ENCODE data around the gene HDAC4.

The HDAC4 gene

DNA sequence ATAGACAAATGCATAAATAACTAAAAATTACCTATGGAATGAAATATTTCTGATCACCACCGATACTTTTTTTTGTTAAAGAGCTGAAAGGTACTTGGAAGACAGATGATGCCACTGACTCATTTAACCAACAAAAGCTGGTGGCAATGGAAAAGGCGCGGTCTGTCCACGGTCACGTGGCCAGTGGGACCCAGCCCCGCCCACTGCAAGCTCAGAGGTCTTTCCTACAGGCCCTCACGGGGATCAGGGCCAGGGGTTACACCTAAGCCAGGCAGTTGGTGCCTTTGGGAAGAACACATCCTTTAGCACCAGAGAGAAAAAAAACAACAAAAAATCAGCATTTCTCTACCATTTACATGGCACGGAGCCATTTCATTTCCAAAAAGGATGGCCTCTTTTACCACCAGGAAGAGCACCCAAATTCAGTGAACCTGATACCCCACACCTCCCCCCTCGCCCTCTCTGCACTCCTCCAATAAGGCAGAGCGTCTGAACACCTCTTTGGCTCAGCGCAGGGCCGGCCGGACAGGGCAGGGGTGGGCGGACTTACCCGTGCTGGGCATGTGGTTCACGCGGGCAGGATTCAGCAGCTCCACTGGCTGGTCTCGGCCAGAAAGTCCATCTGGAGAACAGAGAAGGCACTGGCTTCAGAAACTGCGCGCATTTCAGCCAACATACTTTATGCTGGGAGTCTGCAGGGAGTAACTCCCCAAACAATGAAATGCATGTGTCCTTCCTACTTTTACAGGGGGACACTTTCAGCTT is 164.6 kb downstream of the HDAC4 start:
- Histone ChIP-seq H3K4me3 (replicated peaks; ENCODE audit: insufficient read depth, low read length) (peak overlapping the region; percentile 19), H3K27ac (replicated peaks) (peak overlapping the region; percentile 94), H3K27me3 (ENCODE audit: insufficient read depth, poor library complexity, severe bottlenecking) (no peaks in the 10 kb centered on the region)
- TF ChIP-seq, protein P1, sequence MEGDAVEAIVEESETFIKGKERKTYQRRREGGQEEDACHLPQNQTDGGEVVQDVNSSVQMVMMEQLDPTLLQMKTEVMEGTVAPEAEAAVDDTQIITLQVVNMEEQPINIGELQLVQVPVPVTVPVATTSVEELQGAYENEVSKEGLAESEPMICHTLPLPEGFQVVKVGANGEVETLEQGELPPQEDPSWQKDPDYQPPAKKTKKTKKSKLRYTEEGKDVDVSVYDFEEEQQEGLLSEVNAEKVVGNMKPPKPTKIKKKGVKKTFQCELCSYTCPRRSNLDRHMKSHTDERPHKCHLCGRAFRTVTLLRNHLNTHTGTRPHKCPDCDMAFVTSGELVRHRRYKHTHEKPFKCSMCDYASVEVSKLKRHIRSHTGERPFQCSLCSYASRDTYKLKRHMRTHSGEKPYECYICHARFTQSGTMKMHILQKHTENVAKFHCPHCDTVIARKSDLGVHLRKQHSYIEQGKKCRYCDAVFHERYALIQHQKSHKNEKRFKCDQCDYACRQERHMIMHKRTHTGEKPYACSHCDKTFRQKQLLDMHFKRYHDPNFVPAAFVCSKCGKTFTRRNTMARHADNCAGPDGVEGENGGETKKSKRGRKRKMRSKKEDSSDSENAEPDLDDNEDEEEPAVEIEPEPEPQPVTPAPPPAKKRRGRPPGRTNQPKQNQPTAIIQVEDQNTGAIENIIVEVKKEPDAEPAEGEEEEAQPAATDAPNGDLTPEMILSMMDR (IDR thresholded peaks at IDR 0.05; ENCODE audit: insufficient read depth, low read length): no peak
- TF ChIP-seq POLR2AphosphoS5 (IDR thresholded peaks at IDR 0.05; ENCODE audit: low read depth) (no peak), SPI1 (IDR thresholded peaks at IDR 0.05; ENCODE audit: borderline replicate concordance, low read depth) (no peak), GABPA (IDR thresholded peaks at IDR 0.05; ENCODE audit: low read depth) (no peak)
- TF ChIP-seq, protein P2, sequence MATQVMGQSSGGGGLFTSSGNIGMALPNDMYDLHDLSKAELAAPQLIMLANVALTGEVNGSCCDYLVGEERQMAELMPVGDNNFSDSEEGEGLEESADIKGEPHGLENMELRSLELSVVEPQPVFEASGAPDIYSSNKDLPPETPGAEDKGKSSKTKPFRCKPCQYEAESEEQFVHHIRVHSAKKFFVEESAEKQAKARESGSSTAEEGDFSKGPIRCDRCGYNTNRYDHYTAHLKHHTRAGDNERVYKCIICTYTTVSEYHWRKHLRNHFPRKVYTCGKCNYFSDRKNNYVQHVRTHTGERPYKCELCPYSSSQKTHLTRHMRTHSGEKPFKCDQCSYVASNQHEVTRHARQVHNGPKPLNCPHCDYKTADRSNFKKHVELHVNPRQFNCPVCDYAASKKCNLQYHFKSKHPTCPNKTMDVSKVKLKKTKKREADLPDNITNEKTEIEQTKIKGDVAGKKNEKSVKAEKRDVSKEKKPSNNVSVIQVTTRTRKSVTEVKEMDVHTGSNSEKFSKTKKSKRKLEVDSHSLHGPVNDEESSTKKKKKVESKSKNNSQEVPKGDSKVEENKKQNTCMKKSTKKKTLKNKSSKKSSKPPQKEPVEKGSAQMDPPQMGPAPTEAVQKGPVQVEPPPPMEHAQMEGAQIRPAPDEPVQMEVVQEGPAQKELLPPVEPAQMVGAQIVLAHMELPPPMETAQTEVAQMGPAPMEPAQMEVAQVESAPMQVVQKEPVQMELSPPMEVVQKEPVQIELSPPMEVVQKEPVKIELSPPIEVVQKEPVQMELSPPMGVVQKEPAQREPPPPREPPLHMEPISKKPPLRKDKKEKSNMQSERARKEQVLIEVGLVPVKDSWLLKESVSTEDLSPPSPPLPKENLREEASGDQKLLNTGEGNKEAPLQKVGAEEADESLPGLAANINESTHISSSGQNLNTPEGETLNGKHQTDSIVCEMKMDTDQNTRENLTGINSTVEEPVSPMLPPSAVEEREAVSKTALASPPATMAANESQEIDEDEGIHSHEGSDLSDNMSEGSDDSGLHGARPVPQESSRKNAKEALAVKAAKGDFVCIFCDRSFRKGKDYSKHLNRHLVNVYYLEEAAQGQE (IDR thresholded peaks at IDR 0.05; ENCODE audit: insufficient replicate concordance, low read depth): no peak
- peak in 1 of 2 experiments; percentile 75 for DNase-seq (ENCODE audit: low read depth in 1 of 2, low spot score in 1 of 2)

DNA sequence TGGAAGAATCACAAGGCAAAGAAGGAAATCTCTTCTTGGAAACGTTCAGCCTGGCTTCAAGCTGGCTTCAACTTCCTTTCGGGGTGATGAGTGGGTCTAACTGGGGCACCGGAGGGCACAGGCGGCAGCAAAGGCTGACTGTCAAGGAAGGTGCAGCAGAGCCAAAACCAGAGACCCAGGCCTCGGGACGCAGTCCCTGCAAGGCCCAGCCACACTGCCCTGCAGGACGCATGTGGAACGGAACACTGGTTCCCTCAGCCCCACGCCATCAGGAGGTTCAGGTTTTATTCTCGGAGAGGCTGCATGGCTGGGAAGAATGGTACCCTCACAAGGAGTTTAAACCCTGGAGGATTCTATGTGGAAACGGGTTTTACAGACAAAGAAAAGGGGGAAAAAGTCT is 165.5 kb downstream of the HDAC4 start:
- H3K4me3 ChIP-seq (replicated peaks; ENCODE audit: insufficient read depth, low read length): peak overlapping the region; percentile 25
- no peak for DNase-seq (ENCODE audit: low read depth in 1 of 2, low spot score in 1 of 2)
- no peaks in the 10 kb centered on the region for H3K27me3 ChIP-seq (ENCODE audit: insufficient read depth, poor library complexity, severe bottlenecking)
- peak overlapping the region; percentile 94 for H3K27ac ChIP-seq (replicated peaks)
- no peak for TF ChIP-seq SPI1 (IDR thresholded peaks at IDR 0.05; ENCODE audit: borderline replicate concordance, low read depth)

DNA sequence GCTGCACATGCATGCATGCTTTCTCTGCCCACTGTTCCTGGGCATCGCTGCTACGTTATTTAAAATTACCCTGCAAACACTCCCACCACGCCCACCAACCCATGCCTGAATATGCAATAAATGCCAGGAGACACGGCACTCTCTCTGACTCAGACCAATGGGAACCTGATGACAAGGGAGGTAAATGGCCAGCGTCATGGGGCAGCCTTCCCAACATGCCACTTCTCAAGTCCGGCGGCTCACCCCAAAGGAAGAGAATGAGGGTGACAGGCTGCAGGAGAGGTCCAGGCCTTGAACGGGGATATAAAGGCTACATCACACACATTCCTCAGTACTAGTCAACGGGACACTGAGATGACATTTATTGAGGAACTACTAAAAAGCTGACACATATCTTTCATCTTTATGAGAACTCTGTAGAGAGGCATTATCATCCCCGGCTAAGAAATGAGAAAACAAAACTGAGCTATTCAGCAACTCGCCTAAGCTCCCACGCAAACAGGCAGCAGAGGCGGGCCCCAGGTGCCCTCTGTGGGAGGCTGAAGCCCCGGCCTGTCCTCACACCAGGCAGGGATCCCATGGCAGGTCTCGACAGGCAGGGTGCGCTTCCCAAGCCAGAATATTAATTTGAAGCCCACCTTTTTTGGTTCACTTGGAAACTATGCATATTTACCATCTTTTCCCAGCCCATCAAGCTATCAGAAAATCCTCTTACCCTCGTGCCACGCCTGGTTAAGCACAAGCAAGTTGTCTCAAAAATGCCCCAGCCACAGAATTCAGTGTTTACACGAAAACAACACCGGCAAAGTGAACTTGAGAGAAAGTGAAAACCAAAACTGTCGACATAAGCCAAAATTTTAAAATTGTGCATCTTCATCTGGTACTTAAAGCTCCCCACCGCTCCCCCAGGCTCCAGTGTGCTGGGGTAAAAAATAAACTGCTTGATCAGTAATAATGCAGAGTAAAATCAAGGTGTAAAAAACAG is 166.3 kb downstream of the HDAC4 start:
- Histone ChIP-seq H3K4me3 (replicated peaks; ENCODE audit: insufficient read depth, low read length) (peak overlapping the region; percentile 25), H3K27me3 (ENCODE audit: insufficient read depth, poor library complexity, severe bottlenecking) (no peaks in the 10 kb centered on the region), H3K27ac (replicated peaks) (peak overlapping the region; percentile 94)
- DNase-seq (ENCODE audit: low read depth in 1 of 2, low spot score in 1 of 2): no peak
- TF ChIP-seq, protein P2 (IDR thresholded peaks at IDR 0.05; ENCODE audit: insufficient replicate concordance, low read depth): no peak
- TF ChIP-seq POLR2AphosphoS5 (IDR thresholded peaks at IDR 0.05; ENCODE audit: low read depth): no peak
- no peak for TF ChIP-seq GABPA (IDR thresholded peaks at IDR 0.05; ENCODE audit: low read depth)
- TF ChIP-seq, protein P1 (IDR thresholded peaks at IDR 0.05; ENCODE audit: insufficient read depth, low read length): no peak
- TF ChIP-seq SPI1 (IDR thresholded peaks at IDR 0.05; ENCODE audit: borderline replicate concordance, low read depth): no peak

DNA sequence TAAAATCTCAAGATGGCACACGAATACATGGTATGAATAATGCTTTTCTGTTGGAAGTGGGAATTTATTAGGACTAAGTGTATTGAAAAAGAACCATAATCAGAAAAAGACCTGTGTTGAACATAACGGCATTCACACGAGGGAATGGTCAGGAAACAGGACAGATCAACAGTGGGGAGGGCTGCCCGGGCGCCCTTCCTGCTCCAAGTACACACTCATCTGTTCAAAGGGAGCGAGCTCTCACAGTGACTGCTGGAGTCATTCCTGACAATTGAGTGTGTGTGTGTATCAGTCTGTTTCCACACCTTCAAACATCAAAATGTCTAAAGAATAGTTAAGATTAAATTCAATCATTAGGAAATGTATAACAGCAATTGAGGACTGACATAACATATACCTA is 167.2 kb downstream of the HDAC4 start:
- H3K4me3 ChIP-seq (replicated peaks; ENCODE audit: insufficient read depth, low read length): no peak overlapping the region
- no peak for DNase-seq (ENCODE audit: low read depth in 1 of 2, low spot score in 1 of 2)
- H3K27ac ChIP-seq (replicated peaks): no peak overlapping the region
- H3K27me3 ChIP-seq (ENCODE audit: insufficient read depth, poor library complexity, severe bottlenecking): no peaks in the 10 kb centered on the region
- TF ChIP-seq, protein P2 (IDR thresholded peaks at IDR 0.05; ENCODE audit: insufficient replicate concordance, low read depth): no peak
- TF ChIP-seq GABPA (IDR thresholded peaks at IDR 0.05; ENCODE audit: low read depth) (no peak), SPI1 (IDR thresholded peaks at IDR 0.05; ENCODE audit: borderline replicate concordance, low read depth) (no peak), POLR2AphosphoS5 (IDR thresholded peaks at IDR 0.05; ENCODE audit: low read depth) (no peak)
- TF ChIP-seq, protein P1 (IDR thresholded peaks at IDR 0.05; ENCODE audit: insufficient read depth, low read length): no peak

All from HL-60 (cell line).